Panc1 (cell line): ENCODE results near the gene N4BP3. TPM values are rescaled to one million over a fixed set of nuclear protein-coding genes. Genes with fewer than 3 reads are reported as not detected.

Source experiments
- ATAC-seq: fragments of 200-7000 bp; cut with Tn5 transposase; 2 replicates; pipeline ENCODE4 v1.9.1; 2020; ENCODE audit warnings: mild to moderate bottlenecking, moderate library complexity
- BruUV-seq: library from RNA; stranded (reverse); fragments of 400-500 nt; replicated peaks from 2 replicates; lab custom pipeline; 2021; lab: Mats Ljungman, UMichigan
- CTCF ChIA-PET: fragments of 300-600 bp; sonication (Branson Sonifier 250); formaldehyde crosslinking; loops from one replicate; lab custom pipeline; 2022; ENCODE audit warnings: antibody characterized with exemption; lab: Charles Lee
- POLR2A ChIA-PET: fragments of 300-600 bp; sonication (Branson Sonifier 250); formaldehyde crosslinking; loops from one replicate; lab custom pipeline; 2022; ENCODE audit warnings: antibody characterized with exemption; lab: Charles Lee
- DNase-seq: peaks from one replicate; pipeline ENCODE4 v3.0.0-alpha.2; 2010; ENCODE audit warnings: low read depth, low spot score
- H3K27ac ChIP-seq: 2 replicates; pipeline ENCODE4 v1.5.1; 2011; ENCODE audit warnings: mild to moderate bottlenecking, low read length, inconsistent platforms
- H3K27me3 ChIP-seq: fragments of 200-500 bp; sonication (Bioruptor generic); 2 replicates; pipeline ENCODE4 v1.6.0; 2014; ENCODE audit warnings: low read length, inconsistent platforms; ENCODE audit not compliant: control insufficient read depth, insufficient read depth
- H3K36me3 ChIP-seq: fragments of 200-500 bp; sonication (Bioruptor generic); 2 replicates; pipeline ENCODE4 v1.5.1; 2014; ENCODE audit warnings: inconsistent platforms, mild to moderate bottlenecking, low read length, moderate library complexity; ENCODE audit not compliant: control insufficient read depth, insufficient read depth
- H3K4me1 ChIP-seq: 2 replicates; pipeline ENCODE4 v1.5.1; 2011; ENCODE audit warnings: inconsistent platforms, mild to moderate bottlenecking, low read length, moderate library complexity; ENCODE audit not compliant: control insufficient read depth, insufficient read depth
- H3K4me3 ChIP-seq, 2 experiments: 2 replicates each; pipeline ENCODE4 v1.5.1; 2011 to 2012; ENCODE audit warnings: low read depth in 2 of 2, low read length in 2 of 2, mild to moderate bottlenecking in 2 of 2, inconsistent platforms in 1 of 2, moderate library complexity in 1 of 2
- H3K9me3 ChIP-seq: fragments of 200-500 bp; sonication (Bioruptor generic); 2 replicates; pipeline ENCODE4 v1.5.1; 2014; ENCODE audit warnings: low read depth, mild to moderate bottlenecking, inconsistent platforms, low read length, moderate library complexity; ENCODE audit not compliant: control insufficient read depth, insufficient read depth
- SIN3A ChIP-seq: IDR thresholded peaks from 2 replicates; pipeline ENCODE4 v1.6.1; 2012; ENCODE audit warnings: low read depth, mild to moderate bottlenecking, low read length, moderate library complexity, borderline replicate concordance; ENCODE audit not compliant: insufficient read depth
- TCF7L2 ChIP-seq: IDR thresholded peaks from 2 replicates; pipeline ENCODE4 v1.6.1; 2011; ENCODE audit warnings: mild to moderate bottlenecking, low read depth, low read length, inconsistent platforms
- in situ Hi-C: cut with HindIII; loops from 2 replicates; pipeline ENCODE4 v1.10.0; 2016; ENCODE audit warnings: low sequenced_read_pairs, low pct_unique_long_range_greater_than_20kb
- intact Hi-C: fragments of 100-400 bp; cut with micrococcal nuclease; formaldehyde crosslinking; loops from one replicate; pipeline ENCODE4 v1.10.0; 2022; ENCODE audit not compliant: unreplicated experiment
- total RNA-seq: library from RNA; stranded (reverse); gene quantifications from one replicate; pipeline ENCODE4 v1.2.1, GENCODE V29; 2021; ENCODE audit not compliant: unreplicated experiment
- TF ChIP-seq, protein P1 (sequence below): fragments of 450-650 bp; IDR thresholded peaks from 2 replicates; pipeline ENCODE4 v1.5.1; 2017; ENCODE audit warnings: mild to moderate bottlenecking
- TF ChIP-seq, protein P2 (sequence below), 2 experiments: IDR thresholded peaks; 2 replicates each; pipeline ENCODE4 v1.6.1; 2011 to 2012; ENCODE audit warnings: low read depth in 2 of 2, control low read depth in 1 of 2, low read length in 1 of 2, mild to moderate bottlenecking in 1 of 2, moderate library complexity in 1 of 2; ENCODE audit not compliant: insufficient read depth in 1 of 2

N4BP3 gene
- total RNA-seq, 1 experiment from 2014 or later = 2.3 TPM

DNA sequence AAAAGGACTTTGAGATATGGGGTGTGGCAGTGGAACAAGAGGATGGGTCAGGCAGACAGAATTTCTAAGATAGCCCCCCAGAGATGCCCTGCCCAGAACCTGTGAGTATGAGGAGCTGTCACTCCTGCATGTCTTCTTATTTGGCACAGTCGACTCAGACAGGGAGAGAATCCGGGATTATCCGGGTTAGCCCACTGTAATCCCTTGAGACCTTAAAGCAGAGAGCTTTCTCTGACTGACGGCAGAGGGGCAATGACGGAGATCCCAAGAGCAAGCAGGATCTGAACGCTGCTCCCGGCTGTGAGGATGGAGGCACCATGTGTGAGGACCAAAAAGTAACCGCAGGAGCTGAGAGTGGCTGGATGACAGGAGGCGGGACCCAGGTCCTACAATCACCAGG lies 49.1 kb downstream of the N4BP3 start:
- BruUV-seq = no TSS peak
- no peak overlapping the region for H3K27ac ChIP-seq
- in situ Hi-C loops (no loop called here), intact Hi-C loops (no loop called here)
- CTCF ChIA-PET = interaction anchor here (0.7 to 2.6 kb wide), 2 partner anchors 18 to 87 kb away, joined by 3 to 19 read pairs; no protein-coding TSS in a partner anchor
- no peak for TF ChIP-seq TCF7L2
- TF ChIP-seq SIN3A = no peak
- TF ChIP-seq, protein P1, sequence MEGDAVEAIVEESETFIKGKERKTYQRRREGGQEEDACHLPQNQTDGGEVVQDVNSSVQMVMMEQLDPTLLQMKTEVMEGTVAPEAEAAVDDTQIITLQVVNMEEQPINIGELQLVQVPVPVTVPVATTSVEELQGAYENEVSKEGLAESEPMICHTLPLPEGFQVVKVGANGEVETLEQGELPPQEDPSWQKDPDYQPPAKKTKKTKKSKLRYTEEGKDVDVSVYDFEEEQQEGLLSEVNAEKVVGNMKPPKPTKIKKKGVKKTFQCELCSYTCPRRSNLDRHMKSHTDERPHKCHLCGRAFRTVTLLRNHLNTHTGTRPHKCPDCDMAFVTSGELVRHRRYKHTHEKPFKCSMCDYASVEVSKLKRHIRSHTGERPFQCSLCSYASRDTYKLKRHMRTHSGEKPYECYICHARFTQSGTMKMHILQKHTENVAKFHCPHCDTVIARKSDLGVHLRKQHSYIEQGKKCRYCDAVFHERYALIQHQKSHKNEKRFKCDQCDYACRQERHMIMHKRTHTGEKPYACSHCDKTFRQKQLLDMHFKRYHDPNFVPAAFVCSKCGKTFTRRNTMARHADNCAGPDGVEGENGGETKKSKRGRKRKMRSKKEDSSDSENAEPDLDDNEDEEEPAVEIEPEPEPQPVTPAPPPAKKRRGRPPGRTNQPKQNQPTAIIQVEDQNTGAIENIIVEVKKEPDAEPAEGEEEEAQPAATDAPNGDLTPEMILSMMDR = no peak
- POLR2A ChIA-PET = no interaction called here
- ATAC-seq = no peak
- no peak overlapping the region for H3K4me3 ChIP-seq
- no peaks in the 10 kb centered on the region for H3K4me1 ChIP-seq
- no peaks in the 10 kb centered on the region for H3K27me3 ChIP-seq
- no peaks in the 10 kb centered on the region for H3K9me3 ChIP-seq
- H3K36me3 ChIP-seq = no peaks in the 10 kb centered on the region
- no peak for DNase-seq

DNA sequence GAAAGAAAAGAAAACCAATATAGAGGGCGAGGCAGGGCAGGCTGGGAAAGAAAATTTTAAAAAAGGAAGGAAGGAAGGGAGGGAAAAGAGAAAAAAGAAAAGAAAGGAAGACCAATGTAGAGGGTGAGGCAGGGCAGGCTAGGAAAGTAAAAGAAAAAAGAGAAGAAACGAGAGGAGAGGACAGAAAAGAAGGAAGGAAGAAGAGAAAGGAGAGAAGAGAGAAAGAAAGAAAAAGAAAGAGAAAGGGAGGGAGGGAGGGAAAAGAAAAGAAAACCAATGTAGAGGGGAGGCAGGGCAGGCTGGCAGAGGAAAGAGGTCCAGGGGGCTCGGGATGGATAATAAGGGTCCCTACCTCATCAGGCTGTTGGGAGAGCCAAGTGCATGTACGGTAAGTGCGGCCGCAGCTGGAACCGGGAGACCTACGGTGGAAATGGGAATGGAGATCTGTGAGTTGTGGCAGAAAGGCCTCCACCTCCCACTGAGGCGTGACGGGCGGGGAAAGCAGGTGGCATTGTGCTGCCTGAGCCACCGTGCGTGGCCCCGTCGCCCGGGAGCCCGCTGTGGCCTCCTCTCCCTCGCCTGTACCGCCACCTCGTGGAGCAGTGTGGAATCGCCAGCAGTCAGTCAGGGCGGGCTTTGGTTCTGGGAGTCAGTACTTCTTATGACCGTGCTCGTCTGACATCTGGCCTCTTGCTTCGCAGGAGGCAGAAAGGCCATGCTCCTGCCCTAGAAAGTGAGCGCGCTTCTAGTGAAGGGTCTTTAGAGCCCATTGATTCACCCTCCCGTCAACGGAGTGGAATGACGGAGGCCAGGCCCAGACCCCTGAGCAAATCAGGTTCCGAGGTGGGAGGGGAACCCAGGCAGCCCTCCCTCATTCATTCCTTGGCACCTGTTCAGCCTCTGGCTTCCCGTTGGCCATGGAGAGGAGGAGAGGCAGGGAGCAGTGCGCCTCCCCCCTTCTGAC lies 50.7 kb downstream of the N4BP3 start:
- H3K4me3 ChIP-seq = peak overlapping the region; percentile 15 to 46
- intact Hi-C loops (loop anchor here (1.0 kb wide), 1 partner anchor 88 kb away; no protein-coding TSS in a partner anchor), in situ Hi-C loops (no loop called here)
- BruUV-seq = no TSS peak
- no peaks in the 10 kb centered on the region for H3K27me3 ChIP-seq
- H3K9me3 ChIP-seq = no peaks in the 10 kb centered on the region
- CTCF ChIA-PET = interaction anchor here (0.6 to 2.6 kb wide), 2 partner anchors 82 to 88 kb away, joined by 5 to 19 read pairs; no protein-coding TSS in a partner anchor
- no peaks in the 10 kb centered on the region for H3K36me3 ChIP-seq
- TF ChIP-seq SIN3A (no peak), TCF7L2 (no peak)
- TF ChIP-seq, protein P2, sequence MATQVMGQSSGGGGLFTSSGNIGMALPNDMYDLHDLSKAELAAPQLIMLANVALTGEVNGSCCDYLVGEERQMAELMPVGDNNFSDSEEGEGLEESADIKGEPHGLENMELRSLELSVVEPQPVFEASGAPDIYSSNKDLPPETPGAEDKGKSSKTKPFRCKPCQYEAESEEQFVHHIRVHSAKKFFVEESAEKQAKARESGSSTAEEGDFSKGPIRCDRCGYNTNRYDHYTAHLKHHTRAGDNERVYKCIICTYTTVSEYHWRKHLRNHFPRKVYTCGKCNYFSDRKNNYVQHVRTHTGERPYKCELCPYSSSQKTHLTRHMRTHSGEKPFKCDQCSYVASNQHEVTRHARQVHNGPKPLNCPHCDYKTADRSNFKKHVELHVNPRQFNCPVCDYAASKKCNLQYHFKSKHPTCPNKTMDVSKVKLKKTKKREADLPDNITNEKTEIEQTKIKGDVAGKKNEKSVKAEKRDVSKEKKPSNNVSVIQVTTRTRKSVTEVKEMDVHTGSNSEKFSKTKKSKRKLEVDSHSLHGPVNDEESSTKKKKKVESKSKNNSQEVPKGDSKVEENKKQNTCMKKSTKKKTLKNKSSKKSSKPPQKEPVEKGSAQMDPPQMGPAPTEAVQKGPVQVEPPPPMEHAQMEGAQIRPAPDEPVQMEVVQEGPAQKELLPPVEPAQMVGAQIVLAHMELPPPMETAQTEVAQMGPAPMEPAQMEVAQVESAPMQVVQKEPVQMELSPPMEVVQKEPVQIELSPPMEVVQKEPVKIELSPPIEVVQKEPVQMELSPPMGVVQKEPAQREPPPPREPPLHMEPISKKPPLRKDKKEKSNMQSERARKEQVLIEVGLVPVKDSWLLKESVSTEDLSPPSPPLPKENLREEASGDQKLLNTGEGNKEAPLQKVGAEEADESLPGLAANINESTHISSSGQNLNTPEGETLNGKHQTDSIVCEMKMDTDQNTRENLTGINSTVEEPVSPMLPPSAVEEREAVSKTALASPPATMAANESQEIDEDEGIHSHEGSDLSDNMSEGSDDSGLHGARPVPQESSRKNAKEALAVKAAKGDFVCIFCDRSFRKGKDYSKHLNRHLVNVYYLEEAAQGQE (IDR thresholded peaks at IDR 0.05; ENCODE audit: insufficient read depth in 1 of 2, low read depth in 2 of 2, low read length in 1 of 2) = 0 out of 4 replicates have a peak, but pooled peaks of 1 of the 2 experiments have one; percentile 36
- TF ChIP-seq, protein P1 = peak; percentile 98
- POLR2A ChIA-PET = interaction anchor here (0.6 kb wide), 1 partner anchor 605 kb away, joined by 17 read pairs; no protein-coding TSS in a partner anchor
- no peaks in the 10 kb centered on the region for H3K4me1 ChIP-seq
- DNase-seq (peak; percentile 69), ATAC-seq (peak; percentile 99)
- no peak overlapping the region for H3K27ac ChIP-seq
